Measurements from ENCODE around the gene LRTM2. TPM values are rescaled to one million over a fixed set of nuclear protein-coding genes. Genes with fewer than 3 reads are reported as not detected.

The LRTM2 gene
- total and polyA plus RNA-seq, 7 experiments from 2014 or later = 0.12 TPM; not detected in 6

DNA sequence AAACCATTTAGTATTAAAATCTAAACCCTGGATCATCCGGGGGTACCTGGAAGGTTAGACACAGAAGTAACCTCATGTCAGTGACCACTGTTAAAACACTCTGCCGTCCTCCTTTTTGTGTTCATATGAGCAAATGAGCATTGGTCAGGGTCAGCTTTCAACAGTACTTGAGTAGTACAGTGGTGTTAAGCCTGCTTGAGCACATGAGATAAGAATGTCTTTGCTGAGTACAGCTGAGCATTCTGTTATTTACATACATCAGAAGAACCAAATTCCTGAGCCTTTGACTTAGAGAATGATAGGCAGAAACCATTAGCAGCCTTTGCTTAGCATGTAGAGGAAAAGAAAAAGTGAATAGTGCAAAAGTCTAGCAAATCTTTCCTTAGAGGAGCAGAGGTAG, 38.6 kb upstream of the LRTM2 start:
- Histone ChIP-seq H3K27ac (ENCODE audit: low read depth, low read length) (no peak overlapping the region), H3K4me1 (ENCODE audit: control insufficient read depth in 2 of 2, insufficient read depth in 2 of 2, low read length in 2 of 2) (no peaks in the 10 kb centered on the region), H3K9me3 (ENCODE audit: control insufficient read depth in 2 of 3, low read length in 3 of 3) (no peaks in the 10 kb centered on the region), H3K36me3 (ENCODE audit: control insufficient read depth in 2 of 3, insufficient read depth in 3 of 3, low read length in 3 of 3) (peaks cover 0 to 52% (median 4%) of the 10 kb centered on the region in 3 experiments), H3K27me3 (ENCODE audit: control insufficient read depth in 2 of 2, insufficient read depth in 2 of 2, low read length in 2 of 2) (no peaks in the 10 kb centered on the region), H3K4me3 (ENCODE audit: low read length) (no peak overlapping the region)
- Mint-ChIP-seq H3K9me3 (no peaks in the 10 kb centered on the region), H3K4me3 (no peak overlapping the region), H3K4me1 (peaks cover 0 to 5% (median 0%) of the 10 kb centered on the region in 7 donors), H3K27ac (peak overlapping the region in 2 of 9 donors; percentile 5 to 23), H3K27me3 (no peaks in the 10 kb centered on the region), H3K36me3 (peaks cover 5 to 40% (median 10%) of the 10 kb centered on the region in 5 donors)
- ChIA-PET CTCF (interaction anchor here (1.3 kb wide), 1 partner anchor 129 kb away, joined by 9 read pairs; no protein-coding TSS in a partner anchor), POLR2A (no interaction called here)
- ATAC-seq (no peak), DNase-seq (no peak)
- intact Hi-C loops (cut with micrococcal nuclease) = no loop called here

DNA sequence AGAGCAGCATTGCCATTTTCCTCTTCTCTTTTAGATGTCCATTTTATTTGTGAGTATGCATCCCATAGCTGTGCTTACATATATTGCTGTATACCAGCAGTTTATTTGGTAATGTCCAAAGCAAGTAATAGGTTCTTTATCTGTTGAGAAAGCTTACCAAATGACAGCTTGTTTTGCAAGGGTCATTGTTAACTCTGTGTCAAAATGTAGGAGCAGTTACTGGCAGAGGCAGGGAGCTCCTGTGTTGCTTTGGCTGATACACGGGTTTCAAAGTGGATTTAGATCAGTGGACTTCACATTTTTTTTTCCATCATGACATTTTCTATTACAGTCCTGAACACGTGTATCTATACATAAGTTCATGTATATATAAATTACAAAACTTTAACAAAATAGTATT, 38.1 kb upstream of the LRTM2 start:
- ATAC-seq = no peak
- CTCF ChIA-PET = interaction anchor here (1.3 kb wide), 1 partner anchor 129 kb away, joined by 9 read pairs; no protein-coding TSS in a partner anchor

DNA sequence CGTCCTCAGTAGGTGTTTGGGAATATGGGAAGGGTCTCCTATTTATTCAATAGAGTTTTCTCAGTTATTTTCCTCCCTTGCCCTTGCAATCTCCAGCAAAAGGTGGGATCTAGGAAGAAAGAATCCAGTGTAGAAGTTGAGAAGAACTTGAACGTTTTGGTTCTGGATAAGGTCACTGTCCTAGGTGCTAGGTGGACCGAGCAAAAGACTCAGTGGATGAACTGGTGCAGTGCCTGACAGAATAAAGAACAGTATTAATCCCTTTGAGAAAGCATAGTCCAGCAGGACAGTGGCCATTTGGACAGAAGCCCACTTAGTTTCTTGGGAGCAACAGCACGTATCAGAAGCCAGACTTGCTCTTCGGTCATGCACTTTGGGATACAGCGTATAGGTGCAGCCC, 32.7 kb upstream of the LRTM2 start:
- Histone ChIP-seq H3K4me1 (ENCODE audit: control insufficient read depth in 2 of 2, insufficient read depth in 2 of 2, low read length in 2 of 2) (peaks cover 6 to 9% of the 10 kb centered on the region in 2 donors), H3K9me3 (ENCODE audit: control insufficient read depth in 2 of 3, low read length in 3 of 3) (no peaks in the 10 kb centered on the region), H3K36me3 (ENCODE audit: control insufficient read depth in 2 of 3, insufficient read depth in 3 of 3, low read length in 3 of 3) (peaks cover 0 to 34% (median 4%) of the 10 kb centered on the region in 3 experiments), H3K27me3 (ENCODE audit: control insufficient read depth in 2 of 2, insufficient read depth in 2 of 2, low read length in 2 of 2) (no peaks in the 10 kb centered on the region), H3K27ac (ENCODE audit: low read depth, low read length) (no peak overlapping the region), H3K4me3 (ENCODE audit: low read length) (no peak overlapping the region)
- Mint-ChIP-seq H3K9me3 (no peaks in the 10 kb centered on the region), H3K4me1 (peaks cover 12 to 23% (median 19%) of the 10 kb centered on the region in 7 donors), H3K4me3 (no peak overlapping the region), H3K27ac (peak overlapping the region in 2 of 9 donors; percentile 17 to 38), H3K27me3 (no peaks in the 10 kb centered on the region), H3K36me3 (peaks cover 0 to 21% (median 5%) of the 10 kb centered on the region in 5 donors)
- intact Hi-C loops (cut with micrococcal nuclease) = no loop called here
- ATAC-seq = no peak
- CTCF ChIA-PET = interaction anchor here (1.0 to 7.5 kb wide), 3 partner anchors 136 to 152 kb away, joined by 3 to 278 read pairs (median 5); no protein-coding TSS in a partner anchor
- POLR2A ChIA-PET = no interaction called here
- DNase-seq = no peak

More for the DNA sequence above, 38.1 kb upstream of the LRTM2 start:
- Histone ChIP-seq H3K27ac (ENCODE audit: low read depth, low read length) (no peak overlapping the region), H3K36me3 (ENCODE audit: control insufficient read depth in 2 of 3, insufficient read depth in 3 of 3, low read length in 3 of 3) (peaks cover 0 to 56% (median 4%) of the 10 kb centered on the region in 3 experiments), H3K9me3 (ENCODE audit: control insufficient read depth in 2 of 3, low read length in 3 of 3) (no peaks in the 10 kb centered on the region), H3K4me3 (ENCODE audit: low read length) (no peak overlapping the region), H3K27me3 (ENCODE audit: control insufficient read depth in 2 of 2, insufficient read depth in 2 of 2, low read length in 2 of 2) (no peaks in the 10 kb centered on the region), H3K4me1 (ENCODE audit: control insufficient read depth in 2 of 2, insufficient read depth in 2 of 2, low read length in 2 of 2) (no peaks in the 10 kb centered on the region)
- Mint-ChIP-seq H3K4me1 (peaks cover 0 to 5% (median 0%) of the 10 kb centered on the region in 7 donors), H3K9me3 (no peaks in the 10 kb centered on the region), H3K36me3 (peaks cover 5 to 40% (median 10%) of the 10 kb centered on the region in 5 donors), H3K27ac (peak overlapping the region in 2 of 9 donors; percentile 5 to 23), H3K4me3 (no peak overlapping the region), H3K27me3 (no peaks in the 10 kb centered on the region)
- no peak for DNase-seq
- POLR2A ChIA-PET = interaction anchor here (0.5 kb wide), 1 partner anchor 180 kb away, joined by 5 read pairs; no protein-coding TSS in a partner anchor
- intact Hi-C loops (cut with micrococcal nuclease) = no loop called here

DNA sequence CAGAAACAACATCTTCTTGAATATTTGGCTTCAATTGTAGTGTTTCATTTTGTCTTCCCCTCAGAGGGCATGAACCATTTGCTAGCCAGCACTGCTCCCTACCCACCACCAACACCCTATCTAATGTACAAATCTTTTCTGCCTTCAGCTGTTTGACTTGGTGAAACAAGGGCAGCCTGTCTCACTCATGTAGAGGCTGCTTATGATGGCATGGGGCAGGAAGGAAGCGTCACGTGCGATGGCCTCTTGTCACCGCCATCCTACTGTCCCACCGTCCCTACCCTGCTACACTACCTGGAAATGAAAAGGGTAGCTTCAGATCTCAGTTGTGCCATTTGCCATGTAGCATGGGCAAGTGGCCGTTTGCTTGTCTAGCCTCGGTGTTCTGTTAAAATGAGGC, 29.9 kb upstream of the LRTM2 start:
- Mint-ChIP-seq H3K9me3 (no peaks in the 10 kb centered on the region), H3K4me1 (peaks cover 12 to 22% (median 19%) of the 10 kb centered on the region in 7 donors), H3K27ac (peak overlapping the region in 3 of 9 donors; percentile 8 to 79 (median 74)), H3K36me3 (peaks cover 0 to 12% (median under 1%) of the 10 kb centered on the region in 5 donors), H3K4me3 (no peak overlapping the region), H3K27me3 (no peaks in the 10 kb centered on the region)
- CTCF ChIA-PET = interaction anchor here (0.9 to 10.6 kb wide), 13 partner anchors 10 to 230 kb away, joined by 3 to 278 read pairs (median 6); no protein-coding TSS in a partner anchor
- Histone ChIP-seq H3K27me3 (ENCODE audit: control insufficient read depth in 2 of 2, insufficient read depth in 2 of 2, low read length in 2 of 2) (no peaks in the 10 kb centered on the region), H3K4me3 (ENCODE audit: low read length) (no peak overlapping the region), H3K4me1 (ENCODE audit: control insufficient read depth in 2 of 2, insufficient read depth in 2 of 2, low read length in 2 of 2) (peaks cover 6 to 9% of the 10 kb centered on the region in 2 donors), H3K27ac (ENCODE audit: low read depth, low read length) (no peak overlapping the region), H3K9me3 (ENCODE audit: control insufficient read depth in 2 of 3, low read length in 3 of 3) (no peaks in the 10 kb centered on the region), H3K36me3 (ENCODE audit: control insufficient read depth in 2 of 3, insufficient read depth in 3 of 3, low read length in 3 of 3) (peaks cover 0 to 20% (median 0%) of the 10 kb centered on the region in 3 experiments)
- ATAC-seq (no peak), DNase-seq (no peak)
- intact Hi-C loops (cut with micrococcal nuclease) = loop anchor here in 1 of 2 donors (2.0 kb wide), 1 partner anchor 672 kb away; no protein-coding TSS in a partner anchor
- POLR2A ChIA-PET = interaction anchor here (0.6 to 1.4 kb wide), 5 partner anchors 34 to 150 kb away, joined by 3 to 12 read pairs (median 4); partner anchors contain the start of gene ADIPOR2

DNA sequence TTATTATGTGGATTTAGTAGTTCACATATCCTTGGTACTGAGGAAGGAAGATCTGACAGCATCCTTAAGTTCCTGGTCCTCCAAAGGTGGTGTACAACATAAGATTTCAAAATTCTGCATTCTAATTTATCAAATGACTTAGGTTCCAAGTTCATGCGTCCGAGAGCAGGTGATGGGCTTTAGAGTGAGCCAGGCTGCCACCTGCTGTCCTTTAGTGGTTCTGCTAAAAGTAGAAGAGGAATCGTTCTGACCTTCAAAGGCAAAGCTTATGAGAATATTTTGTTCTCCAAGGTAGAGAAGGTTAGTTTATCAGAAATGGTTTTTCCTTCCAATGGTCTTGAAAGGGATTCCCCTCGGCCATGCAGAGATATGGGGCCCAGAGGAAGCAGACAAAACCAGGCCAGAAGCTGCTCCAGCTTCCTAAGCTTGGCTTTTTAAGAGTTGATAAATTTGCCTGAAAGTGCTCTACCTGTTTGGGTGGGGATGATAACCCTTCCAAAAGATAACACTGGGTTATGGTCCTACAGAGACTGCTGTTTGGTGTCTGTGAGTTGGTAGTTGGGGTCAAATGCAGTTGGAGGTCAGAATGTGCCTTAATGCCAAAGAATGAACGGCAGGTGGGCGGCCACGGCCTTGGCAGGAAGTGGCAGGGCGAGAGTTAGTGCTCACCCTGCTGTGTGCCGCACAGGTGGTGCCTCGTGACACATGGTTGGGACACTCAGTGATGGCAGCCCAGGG, 29.1 kb upstream of the LRTM2 start:
- Histone ChIP-seq H3K4me1 (ENCODE audit: control insufficient read depth in 2 of 2, insufficient read depth in 2 of 2, low read length in 2 of 2) (peaks cover 6 to 13% of the 10 kb centered on the region in 2 donors), H3K27ac (ENCODE audit: low read depth, low read length) (peak overlapping the region; percentile 11), H3K4me3 (ENCODE audit: low read length) (no peak overlapping the region), H3K27me3 (ENCODE audit: control insufficient read depth in 2 of 2, insufficient read depth in 2 of 2, low read length in 2 of 2) (no peaks in the 10 kb centered on the region), H3K9me3 (ENCODE audit: control insufficient read depth in 2 of 3, low read length in 3 of 3) (no peaks in the 10 kb centered on the region), H3K36me3 (ENCODE audit: control insufficient read depth in 2 of 3, insufficient read depth in 3 of 3, low read length in 3 of 3) (peaks cover 0 to 12% (median 0%) of the 10 kb centered on the region in 3 experiments)
- ATAC-seq (peak; percentile 53), DNase-seq (peak in 7 of 9 donors; percentile 49 to 74 (median 67))
- peaks cover 15 to 28% (median 26%) of the 10 kb centered on the region in 7 donors for H3K4me1 Mint-ChIP-seq
- H3K9me3 Mint-ChIP-seq = no peaks in the 10 kb centered on the region
- peak overlapping the region in 8 of 9 donors; percentile 34 to 88 (median 70) for H3K27ac Mint-ChIP-seq
- peak overlapping the region in 9 of 10 donors; percentile 6 to 64 (median 33) for H3K4me3 Mint-ChIP-seq
- intact Hi-C loops (cut with micrococcal nuclease) = loop anchor here (1.0 to 2.0 kb wide), 6 partner anchors 101 to 672 kb away; no protein-coding TSS in a partner anchor
- no peaks in the 10 kb centered on the region for H3K27me3 Mint-ChIP-seq
- H3K36me3 Mint-ChIP-seq = peaks cover 0 to 5% (median 0%) of the 10 kb centered on the region in 5 donors
- CTCF ChIA-PET = interaction anchor here (0.5 to 10.6 kb wide), 16 partner anchors 9 to 229 kb away, joined by 3 to 278 read pairs (median 5); no protein-coding TSS in a partner anchor
- POLR2A ChIA-PET = interaction anchor here (0.5 to 1.6 kb wide), 7 partner anchors 35 to 165 kb away, joined by 3 to 12 read pairs (median 6); partner anchors contain the start of gene ADIPOR2

DNA sequence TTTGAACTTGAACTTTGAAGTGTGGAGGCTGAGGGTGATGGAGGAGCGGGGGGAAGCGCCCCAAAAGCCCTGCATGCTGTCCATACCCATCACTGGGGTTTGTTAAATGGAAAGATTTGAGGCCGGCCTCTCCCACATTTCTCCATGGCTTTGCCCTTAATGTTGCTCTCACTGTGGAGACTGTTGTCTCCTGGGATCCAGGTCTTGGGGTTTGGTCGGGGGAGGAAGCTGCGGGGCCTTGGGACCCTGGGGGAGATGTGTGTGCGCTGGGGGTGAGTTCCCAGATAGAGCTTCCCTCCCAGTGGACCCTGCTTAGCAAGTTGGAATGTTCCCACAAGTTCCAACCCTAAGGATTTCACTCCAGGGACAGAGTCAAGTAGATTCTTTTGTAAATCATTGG, 28.0 kb upstream of the LRTM2 start:
- Histone ChIP-seq H3K27me3 (ENCODE audit: control insufficient read depth in 2 of 2, insufficient read depth in 2 of 2, low read length in 2 of 2) (no peaks in the 10 kb centered on the region), H3K4me1 (ENCODE audit: control insufficient read depth in 2 of 2, insufficient read depth in 2 of 2, low read length in 2 of 2) (peaks cover 6 to 13% of the 10 kb centered on the region in 2 donors), H3K36me3 (ENCODE audit: control insufficient read depth in 2 of 3, insufficient read depth in 3 of 3, low read length in 3 of 3) (peaks cover 0 to under 1% (median 0%) of the 10 kb centered on the region in 3 experiments), H3K27ac (ENCODE audit: low read depth, low read length) (no peak overlapping the region), H3K4me3 (ENCODE audit: low read length) (no peak overlapping the region), H3K9me3 (ENCODE audit: control insufficient read depth in 2 of 3, low read length in 3 of 3) (no peaks in the 10 kb centered on the region)
- CTCF ChIA-PET = interaction anchor here (0.6 to 10.6 kb wide), 9 partner anchors 74 to 675 kb away, joined by 3 to 278 read pairs (median 9); no protein-coding TSS in a partner anchor
- H3K27ac Mint-ChIP-seq = peak overlapping the region in 3 of 9 donors; percentile 34 to 74 (median 60)
- peaks cover 0 to 3% (median 0%) of the 10 kb centered on the region in 5 donors for H3K36me3 Mint-ChIP-seq
- no peaks in the 10 kb centered on the region for H3K27me3 Mint-ChIP-seq
- intact Hi-C loops (cut with micrococcal nuclease) = no loop called here
- POLR2A ChIA-PET = interaction anchor here (0.6 to 1.6 kb wide), 4 partner anchors 138 to 156 kb away, joined by 3 to 7 read pairs (median 3); no protein-coding TSS in a partner anchor
- peaks cover 15 to 30% (median 27%) of the 10 kb centered on the region in 7 donors for H3K4me1 Mint-ChIP-seq
- DNase-seq (no peak), ATAC-seq (no peak)
- no peaks in the 10 kb centered on the region for H3K9me3 Mint-ChIP-seq
- H3K4me3 Mint-ChIP-seq = no peak overlapping the region
